ENCODE results near the gene ELP5.

The ELP5 gene

GRCh38 chr17:7261379-7262191, 9.6 kb downstream of the ELP5 start:
- Histone ChIP-seq H3K9me3 (ENCODE audit: control insufficient read depth, insufficient read depth, low read length) (no peaks in the 10 kb centered on the region), H3F3A (ENCODE audit: control insufficient read depth, insufficient read depth) (peaks cover 6% of the 10 kb centered on the region; the same call in 1 of the 2 replicates), H3K36me3 (ENCODE audit: control insufficient read depth, low read length) (peaks cover 25% of the 10 kb centered on the region), H3K4me1 (ENCODE audit: control insufficient read depth, low read length) (peaks cover 31% of the 10 kb centered on the region), H4K20me1 (ENCODE audit: control insufficient read depth, insufficient read depth, low read depth, low read length) (no peaks in the 10 kb centered on the region), H3K4me3 (ENCODE audit: low read length) (peak overlapping the region; percentile 22; the same call in 1 of the 2 replicates), H3K27ac (ENCODE audit: low read depth, low read length) (no peak overlapping the region), H3K4me2 (ENCODE audit: low read length) (peak overlapping the region; percentile 87), H3K79me2 (ENCODE audit: control insufficient read depth, low read length) (no peaks in the 10 kb centered on the region), H3K9me2 (replicated peaks; ENCODE audit: control insufficient read depth, low read length) (no peaks in the 10 kb centered on the region), H3K27me3 (ENCODE audit: control insufficient read depth, low read length) (peaks cover 32% of the 10 kb centered on the region)
- no peak for TF ChIP-seq CTCF (IDR thresholded peaks at IDR 0.05; ENCODE audit: low read depth, low read length, poor library complexity, severe bottlenecking)
- peak; percentile 54; the same call in 1 of the 2 replicates for TF ChIP-seq EZH2phosphoT487 (IDR thresholded peaks at IDR 0.05; ENCODE audit: borderline replicate concordance, low read length)

GRCh38 chr17:7262192-7262934, 10.3 kb downstream of the ELP5 start, which contains the start of gene CLDN7:
TSS of gene CLDN7 (minus strand) at chr17:7262478. CDS start at chr17:7262043, 435 bp downstream.
- Histone ChIP-seq H3K9me3 (ENCODE audit: control insufficient read depth, insufficient read depth, low read length) (no peaks in the 10 kb centered on the region), H3K27me3 (ENCODE audit: control insufficient read depth, low read length) (peaks cover 32% of the 10 kb centered on the region), H3K9me2 (replicated peaks; ENCODE audit: control insufficient read depth, low read length) (no peaks in the 10 kb centered on the region), H3K79me2 (ENCODE audit: control insufficient read depth, low read length) (no peaks in the 10 kb centered on the region), H3F3A (ENCODE audit: control insufficient read depth, insufficient read depth) (peaks cover 6% of the 10 kb centered on the region; the same call in 1 of the 2 replicates), H3K4me1 (ENCODE audit: control insufficient read depth, low read length) (peaks cover 31% of the 10 kb centered on the region), H3K4me2 (ENCODE audit: low read length) (peak within 1 kb of the TSS; percentile 87), H3K4me3 (ENCODE audit: low read length) (peak within 1 kb of the TSS; percentile 62), H4K20me1 (ENCODE audit: control insufficient read depth, insufficient read depth, low read depth, low read length) (no peaks in the 10 kb centered on the region), H3K27ac (ENCODE audit: low read depth, low read length) (no peak within 1 kb of the TSS), H3K36me3 (ENCODE audit: control insufficient read depth, low read length) (peaks cover 18% of the 10 kb centered on the region)
- no peak for TF ChIP-seq CTCF (IDR thresholded peaks at IDR 0.05; ENCODE audit: low read depth, low read length, poor library complexity, severe bottlenecking)

GRCh38 chr17:7262935-7263800, 11.2 kb downstream of the ELP5 start:
- H3K27me3 ChIP-seq (ENCODE audit: control insufficient read depth, low read length), result peaks cover 32% of the 10 kb centered on the region
- H3K27ac ChIP-seq (ENCODE audit: low read depth, low read length), result no peak overlapping the region
- no peaks in the 10 kb centered on the region for H3K79me2 ChIP-seq (ENCODE audit: control insufficient read depth, low read length)
- H4K20me1 ChIP-seq (ENCODE audit: control insufficient read depth, insufficient read depth, low read depth, low read length), result no peaks in the 10 kb centered on the region
- peak overlapping the region; percentile 87 for H3K4me2 ChIP-seq (ENCODE audit: low read length)
- no peaks in the 10 kb centered on the region for H3K9me2 ChIP-seq (replicated peaks; ENCODE audit: control insufficient read depth, low read length)
- peaks cover 16% of the 10 kb centered on the region for H3K36me3 ChIP-seq (ENCODE audit: control insufficient read depth, low read length)
- TF ChIP-seq EZH2phosphoT487 (IDR thresholded peaks at IDR 0.05; ENCODE audit: borderline replicate concordance, low read length) (no peak), CTCF (IDR thresholded peaks at IDR 0.05; ENCODE audit: low read depth, low read length, poor library complexity, severe bottlenecking) (no peak)
- peak overlapping the region; percentile 62 for H3K4me3 ChIP-seq (ENCODE audit: low read length)
- peaks cover 6% of the 10 kb centered on the region; the same call in 1 of the 2 replicates for H3F3A ChIP-seq (ENCODE audit: control insufficient read depth, insufficient read depth)
- no peaks in the 10 kb centered on the region for H3K9me3 ChIP-seq (ENCODE audit: control insufficient read depth, insufficient read depth, low read length)
- H3K4me1 ChIP-seq (ENCODE audit: control insufficient read depth, low read length), result peaks cover 31% of the 10 kb centered on the region

Measured in DOHH2 (cell line).